GM12892 (cell line): ENCODE measurements around the gene MMEL1.

Source experiments
- POLR2A ChIP-seq: IDR thresholded peaks from 2 replicates; pipeline ENCODE4 v1.6.1; 2011; ENCODE audit warnings: low read depth, low read length, control low read depth
- POLR2AphosphoS5 ChIP-seq: IDR thresholded peaks from 2 replicates; pipeline ENCODE4 v1.6.1; 2011; ENCODE audit warnings: low read depth, low read length, control low read depth
- TAF1 ChIP-seq: IDR thresholded peaks from 2 replicates; pipeline ENCODE4 v1.6.1; 2011; ENCODE audit warnings: low read depth, mild to moderate bottlenecking, control low read depth, low read length, borderline replicate concordance

GRCh38 chr1:2624735-2625300 is 8.0 kb downstream of the MMEL1 start:
- TF ChIP-seq POLR2A: no peak
- no peak for TF ChIP-seq POLR2AphosphoS5
- TF ChIP-seq TAF1: no peak
